ENCODE data around the gene PAPPA2. TPM values are rescaled to one million over a fixed set of nuclear protein-coding genes. Genes with fewer than 3 reads are reported as not detected.

PAPPA2 gene
- total RNA-seq, 1 donor from 2014 or later = not detected

DNA sequence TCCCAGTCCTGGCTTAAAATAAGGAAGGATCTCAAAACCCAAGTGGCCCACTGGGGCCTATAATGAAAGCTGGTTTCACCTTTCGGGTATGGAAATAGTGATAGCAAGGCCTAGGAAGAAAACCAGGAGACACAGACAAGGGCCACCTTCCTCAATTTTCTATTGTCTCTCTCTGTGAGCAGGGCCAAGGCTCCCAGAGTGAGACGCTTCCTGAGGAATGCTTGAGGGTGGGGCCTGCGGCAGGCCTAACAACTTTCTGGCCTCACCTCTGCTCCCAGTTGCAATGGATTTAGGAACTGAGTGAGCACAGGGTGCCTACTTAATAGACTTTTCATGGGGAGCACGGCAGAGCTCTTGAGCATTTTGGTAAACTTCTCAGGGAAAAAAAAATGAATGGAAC lies 400.6 kb downstream of the PAPPA2 start:
- H3K9me3 Mint-ChIP-seq = no peaks in the 10 kb centered on the region
- no peak overlapping the region for H3K27ac Mint-ChIP-seq
- ATAC-seq (ENCODE audit: low read depth) (no peak), DNase-seq (no peak)
- CTCF ChIA-PET = no interaction called here
- no peak overlapping the region for H3K4me3 Mint-ChIP-seq
- intact Hi-C loops (cut with micrococcal nuclease) = no loop called here
- peaks cover 3% of the 10 kb centered on the region for H3K27me3 Mint-ChIP-seq
- H3K36me3 Mint-ChIP-seq (ENCODE audit: low read depth) = no peaks in the 10 kb centered on the region
- TF ChIP-seq, protein P1, sequence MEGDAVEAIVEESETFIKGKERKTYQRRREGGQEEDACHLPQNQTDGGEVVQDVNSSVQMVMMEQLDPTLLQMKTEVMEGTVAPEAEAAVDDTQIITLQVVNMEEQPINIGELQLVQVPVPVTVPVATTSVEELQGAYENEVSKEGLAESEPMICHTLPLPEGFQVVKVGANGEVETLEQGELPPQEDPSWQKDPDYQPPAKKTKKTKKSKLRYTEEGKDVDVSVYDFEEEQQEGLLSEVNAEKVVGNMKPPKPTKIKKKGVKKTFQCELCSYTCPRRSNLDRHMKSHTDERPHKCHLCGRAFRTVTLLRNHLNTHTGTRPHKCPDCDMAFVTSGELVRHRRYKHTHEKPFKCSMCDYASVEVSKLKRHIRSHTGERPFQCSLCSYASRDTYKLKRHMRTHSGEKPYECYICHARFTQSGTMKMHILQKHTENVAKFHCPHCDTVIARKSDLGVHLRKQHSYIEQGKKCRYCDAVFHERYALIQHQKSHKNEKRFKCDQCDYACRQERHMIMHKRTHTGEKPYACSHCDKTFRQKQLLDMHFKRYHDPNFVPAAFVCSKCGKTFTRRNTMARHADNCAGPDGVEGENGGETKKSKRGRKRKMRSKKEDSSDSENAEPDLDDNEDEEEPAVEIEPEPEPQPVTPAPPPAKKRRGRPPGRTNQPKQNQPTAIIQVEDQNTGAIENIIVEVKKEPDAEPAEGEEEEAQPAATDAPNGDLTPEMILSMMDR (IDR thresholded peaks at IDR 0.05) = no peak
- POLR2A ChIA-PET = no interaction called here
- H3K4me1 Mint-ChIP-seq = no peaks in the 10 kb centered on the region

DNA sequence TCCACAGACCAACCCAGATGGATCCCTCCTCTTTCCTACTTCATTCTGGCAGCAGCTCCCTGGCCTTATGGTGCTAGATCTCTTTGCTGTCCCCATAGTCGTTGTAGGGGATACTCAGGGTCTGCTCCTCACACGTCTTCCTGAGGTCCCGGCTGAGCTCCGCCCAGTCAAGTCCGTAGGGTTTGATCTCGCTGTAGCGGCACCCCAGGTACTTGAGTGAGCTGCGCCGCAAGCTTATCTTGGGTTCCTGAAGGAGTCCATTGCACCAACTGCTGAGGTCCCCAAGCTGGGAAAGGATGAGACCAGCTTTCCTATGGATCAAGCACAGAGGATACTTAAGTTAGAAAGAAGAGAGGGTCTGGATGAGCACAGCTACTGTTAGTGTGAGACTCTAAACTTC lies 401.2 kb downstream of the PAPPA2 start:
- ChIA-PET POLR2A (no interaction called here), CTCF (no interaction called here)
- no peak for ATAC-seq (ENCODE audit: low read depth)
- H3K36me3 Mint-ChIP-seq (ENCODE audit: low read depth) = no peaks in the 10 kb centered on the region
- no peak for DNase-seq
- intact Hi-C loops (cut with micrococcal nuclease) = no loop called here
- peaks cover 1% of the 10 kb centered on the region for H3K27me3 Mint-ChIP-seq
- no peak overlapping the region for H3K27ac Mint-ChIP-seq
- TF ChIP-seq, protein P1 (IDR thresholded peaks at IDR 0.05) = no peak
- H3K4me3 Mint-ChIP-seq = no peak overlapping the region
- no peaks in the 10 kb centered on the region for H3K9me3 Mint-ChIP-seq
- no peaks in the 10 kb centered on the region for H3K4me1 Mint-ChIP-seq

DNA sequence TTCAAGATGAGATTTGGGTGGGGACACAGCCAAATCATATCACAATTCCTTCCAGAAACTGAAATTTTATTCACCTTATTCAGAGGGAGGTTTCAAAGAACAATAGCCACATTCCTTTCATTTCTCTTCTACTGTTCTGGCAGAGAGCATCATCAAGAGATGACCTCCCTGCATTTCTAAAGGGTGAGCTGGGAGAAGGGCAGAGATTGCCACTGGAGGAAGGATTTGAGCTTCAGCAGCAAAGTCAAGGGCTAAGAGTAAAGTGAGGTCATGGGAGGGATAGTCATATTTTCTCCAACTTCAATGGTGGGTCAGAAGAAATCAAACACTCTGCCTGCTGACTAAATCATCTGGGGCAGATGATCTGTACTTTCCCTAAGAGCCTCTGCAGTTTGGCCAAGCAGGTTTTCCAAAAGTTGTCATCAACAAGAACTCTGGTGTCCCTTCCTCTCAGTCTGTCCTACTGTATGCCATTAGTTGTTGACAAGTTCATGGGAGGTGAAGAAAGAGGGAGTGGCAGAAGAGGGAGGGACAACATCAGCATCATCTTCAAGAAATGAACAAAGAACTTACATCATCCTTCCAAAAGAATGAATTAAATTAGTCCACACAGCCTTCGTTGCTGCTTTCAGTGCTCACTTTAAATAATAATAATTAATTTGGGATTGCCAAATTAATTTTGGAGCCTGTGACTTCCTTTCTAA lies 403.2 kb downstream of the PAPPA2 start:
- Mint-ChIP-seq H3K4me3 (no peak overlapping the region), H3K9me3 (no peaks in the 10 kb centered on the region), H3K36me3 (ENCODE audit: low read depth) (no peaks in the 10 kb centered on the region), H3K27me3 (peaks cover 1% of the 10 kb centered on the region), H3K27ac (no peak overlapping the region), H3K4me1 (no peaks in the 10 kb centered on the region)
- TF ChIP-seq, protein P1 (IDR thresholded peaks at IDR 0.05) = no peak
- POLR2A ChIA-PET = no interaction called here
- intact Hi-C loops (cut with micrococcal nuclease) = no loop called here
- CTCF ChIA-PET = no interaction called here
- ATAC-seq (ENCODE audit: low read depth) (no peak), DNase-seq (no peak)

DNA sequence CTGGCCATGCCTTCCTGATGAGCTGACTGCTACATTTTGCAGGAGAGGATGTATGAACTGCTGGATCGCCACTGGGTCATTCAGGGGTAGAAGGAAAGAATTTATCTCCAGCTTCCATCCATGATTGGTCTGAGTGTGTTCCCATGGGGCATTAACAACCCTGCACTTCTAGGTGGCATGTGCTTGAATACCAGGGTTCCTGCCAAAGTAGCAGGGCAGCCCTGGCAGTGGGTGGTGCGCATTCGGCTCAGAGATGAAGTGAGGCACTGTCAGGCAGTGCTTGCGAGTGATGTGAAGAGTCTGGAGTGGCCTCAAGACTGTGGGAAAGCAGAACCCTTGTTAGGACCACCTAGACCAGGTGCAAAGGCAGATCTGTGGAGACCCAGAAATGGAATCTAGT lies 406.6 kb downstream of the PAPPA2 start:
- Mint-ChIP-seq H3K9me3 (no peaks in the 10 kb centered on the region), H3K27ac (no peak overlapping the region), H3K4me3 (no peak overlapping the region), H3K4me1 (no peaks in the 10 kb centered on the region), H3K27me3 (peaks cover 1% of the 10 kb centered on the region), H3K36me3 (ENCODE audit: low read depth) (no peaks in the 10 kb centered on the region)
- ChIA-PET CTCF (no interaction called here), POLR2A (no interaction called here)
- intact Hi-C loops (cut with micrococcal nuclease) = no loop called here
- no peak for ATAC-seq (ENCODE audit: low read depth)
- TF ChIP-seq, protein P1 (IDR thresholded peaks at IDR 0.05) = no peak
- no peak for DNase-seq

DNA sequence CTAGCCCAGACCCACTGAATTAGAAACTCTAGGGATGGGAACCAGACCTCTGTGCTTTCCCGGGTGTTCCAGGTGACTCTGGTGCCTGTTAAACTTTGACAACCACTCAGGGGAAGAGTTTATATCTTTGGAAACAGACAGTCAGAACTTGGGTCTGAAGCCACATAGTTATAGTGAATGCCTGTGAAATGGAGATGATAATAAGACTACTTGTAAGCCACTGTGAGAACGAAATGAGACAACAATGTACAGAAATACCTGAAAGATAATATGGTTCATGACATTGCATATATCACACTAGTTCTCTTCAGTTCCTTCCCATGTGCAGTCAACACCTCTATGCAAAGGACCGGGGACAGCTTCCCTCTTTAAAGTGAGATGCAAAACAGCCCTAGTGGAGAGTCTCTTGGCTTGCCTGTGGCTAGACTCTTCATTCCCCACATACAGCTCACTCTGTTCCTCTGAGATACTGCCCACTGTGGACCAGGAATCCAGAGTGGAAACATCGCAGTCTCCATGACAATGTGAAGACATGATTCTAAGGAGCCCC lies 414.1 kb downstream of the PAPPA2 start:
- H3K27me3 Mint-ChIP-seq = no peaks in the 10 kb centered on the region
- TF ChIP-seq, protein P1 (IDR thresholded peaks at IDR 0.05) = no peak

More for the DNA sequence above, 414.1 kb downstream of the PAPPA2 start:
- H3K4me3 Mint-ChIP-seq = no peak overlapping the region
- H3K4me1 Mint-ChIP-seq = no peaks in the 10 kb centered on the region
- DNase-seq = no peak
- no peaks in the 10 kb centered on the region for H3K36me3 Mint-ChIP-seq (ENCODE audit: low read depth)
- ChIA-PET POLR2A (no interaction called here), CTCF (no interaction called here)
- no peak overlapping the region for H3K27ac Mint-ChIP-seq
- intact Hi-C loops (cut with micrococcal nuclease) = no loop called here
- no peak for ATAC-seq (ENCODE audit: low read depth)
- no peaks in the 10 kb centered on the region for H3K9me3 Mint-ChIP-seq
